ENCODE results near the gene CRIM1.

DNA sequence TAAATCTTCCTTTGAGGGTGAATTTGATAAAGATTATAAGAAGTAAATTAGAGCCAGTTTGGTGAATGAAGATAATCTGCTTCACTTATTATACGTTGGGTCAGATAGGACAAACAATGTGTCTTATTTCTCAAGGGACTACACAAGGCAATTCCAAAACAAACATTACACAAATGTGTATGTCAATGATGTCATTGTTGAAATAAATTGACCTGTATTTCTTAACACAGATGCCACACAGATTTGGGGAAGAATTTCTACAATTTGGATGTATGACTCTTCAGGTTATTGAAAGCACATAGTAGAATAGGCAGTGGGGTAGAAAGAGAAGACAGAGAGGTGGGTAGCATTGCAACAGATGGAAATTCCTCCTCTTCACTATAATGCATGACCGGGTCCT, 6.9 kb upstream of the CRIM1 start:
- TF ChIP-seq, protein P1, sequence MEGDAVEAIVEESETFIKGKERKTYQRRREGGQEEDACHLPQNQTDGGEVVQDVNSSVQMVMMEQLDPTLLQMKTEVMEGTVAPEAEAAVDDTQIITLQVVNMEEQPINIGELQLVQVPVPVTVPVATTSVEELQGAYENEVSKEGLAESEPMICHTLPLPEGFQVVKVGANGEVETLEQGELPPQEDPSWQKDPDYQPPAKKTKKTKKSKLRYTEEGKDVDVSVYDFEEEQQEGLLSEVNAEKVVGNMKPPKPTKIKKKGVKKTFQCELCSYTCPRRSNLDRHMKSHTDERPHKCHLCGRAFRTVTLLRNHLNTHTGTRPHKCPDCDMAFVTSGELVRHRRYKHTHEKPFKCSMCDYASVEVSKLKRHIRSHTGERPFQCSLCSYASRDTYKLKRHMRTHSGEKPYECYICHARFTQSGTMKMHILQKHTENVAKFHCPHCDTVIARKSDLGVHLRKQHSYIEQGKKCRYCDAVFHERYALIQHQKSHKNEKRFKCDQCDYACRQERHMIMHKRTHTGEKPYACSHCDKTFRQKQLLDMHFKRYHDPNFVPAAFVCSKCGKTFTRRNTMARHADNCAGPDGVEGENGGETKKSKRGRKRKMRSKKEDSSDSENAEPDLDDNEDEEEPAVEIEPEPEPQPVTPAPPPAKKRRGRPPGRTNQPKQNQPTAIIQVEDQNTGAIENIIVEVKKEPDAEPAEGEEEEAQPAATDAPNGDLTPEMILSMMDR (IDR thresholded peaks at IDR 0.05), result no peak
- no peak for TF ChIP-seq POLR2A (IDR thresholded peaks at IDR 0.05)

All from vagina (tissue), 2 donors.